SK-N-MC (cell line): ENCODE measurements around the gene HADHA.

Source experiments
- EZH2 ChIP-seq: fragments of 200-600 bp; sonication (generic); IDR thresholded peaks from one replicate; pipeline ENCODE4 v1.6.1; 2017; ENCODE audit warnings: antibody characterized with exemption
- POLR2AphosphoS5 ChIP-seq: IDR thresholded peaks from 2 replicates; pipeline ENCODE4 v1.6.1; 2012; ENCODE audit warnings: mild to moderate bottlenecking, low read depth, low read length, borderline replicate concordance

GRCh38 chr2:26243470-26244308, 743 bp downstream of the HADHA start:
- TF ChIP-seq POLR2AphosphoS5 (no peak), EZH2 (no peak)
